ENCODE measurements around the gene AATK.

Gene AATK

GRCh38 chr17:81101614-81102306 is 64.3 kb downstream of the AATK start:
- peak; percentile 75 for DNase-seq (ENCODE audit: low read depth)
- no peak overlapping the region for H3K4me3 ChIP-seq (ENCODE audit: low read length)
- peak; percentile 99 for TF ChIP-seq CTCF (IDR thresholded peaks at IDR 0.05; ENCODE audit: insufficient read depth, low read depth, low read length, missing control alignments)

- DNase-seq (ENCODE audit: low read depth) = no peak
- H3K4me3 ChIP-seq (ENCODE audit: low read length) = no peak overlapping the region
- TF ChIP-seq CTCF (IDR thresholded peaks at IDR 0.05; ENCODE audit: insufficient read depth, low read depth, low read length, missing control alignments) = no peak
Observed at GRCh38 chr17:81100668-81101067, 65.4 kb downstream of the AATK start.

- DNase-seq (ENCODE audit: low read depth) = no peak
- no peak for TF ChIP-seq CTCF (IDR thresholded peaks at IDR 0.05; ENCODE audit: insufficient read depth, low read depth, low read length, missing control alignments)
- H3K4me3 ChIP-seq (ENCODE audit: low read length) = no peak overlapping the region
Observed at GRCh38 chr17:81099888-81100287, 66.1 kb downstream of the AATK start.

- DNase-seq (ENCODE audit: low read depth) = peak; percentile 54
- H3K4me3 ChIP-seq (ENCODE audit: low read length) = no peak overlapping the region
- TF ChIP-seq CTCF (IDR thresholded peaks at IDR 0.05; ENCODE audit: insufficient read depth, low read depth, low read length, missing control alignments) = no peak
Observed at GRCh38 chr17:81097943-81098308, 68.1 kb downstream of the AATK start.

GRCh38 chr17:81097134-81097942 is 68.7 kb downstream of the AATK start:
- peak; percentile 50 for TF ChIP-seq CTCF (IDR thresholded peaks at IDR 0.05; ENCODE audit: insufficient read depth, low read depth, low read length, missing control alignments)
- no peak overlapping the region for H3K4me3 ChIP-seq (ENCODE audit: low read length)
- DNase-seq (ENCODE audit: low read depth) = peak; percentile 82

- DNase-seq (ENCODE audit: low read depth) = no peak
Observed at GRCh38 chr17:81096741-81097133, 69.3 kb downstream of the AATK start.

More at GRCh38 chr17:81096741-81097133, 69.3 kb downstream of the AATK start:
- no peak overlapping the region for H3K4me3 ChIP-seq (ENCODE audit: low read length)
- no peak for TF ChIP-seq CTCF (IDR thresholded peaks at IDR 0.05; ENCODE audit: insufficient read depth, low read depth, low read length, missing control alignments)
